ENCODE measurements around the gene ADI1. TPM values are rescaled to one million over a fixed set of nuclear protein-coding genes. Genes with fewer than 3 reads are reported as not detected.

ADI1 gene
- total and polyA plus RNA-seq, 2 experiments from 2014 or later, result 15.3 to 65.9 TPM

DNA sequence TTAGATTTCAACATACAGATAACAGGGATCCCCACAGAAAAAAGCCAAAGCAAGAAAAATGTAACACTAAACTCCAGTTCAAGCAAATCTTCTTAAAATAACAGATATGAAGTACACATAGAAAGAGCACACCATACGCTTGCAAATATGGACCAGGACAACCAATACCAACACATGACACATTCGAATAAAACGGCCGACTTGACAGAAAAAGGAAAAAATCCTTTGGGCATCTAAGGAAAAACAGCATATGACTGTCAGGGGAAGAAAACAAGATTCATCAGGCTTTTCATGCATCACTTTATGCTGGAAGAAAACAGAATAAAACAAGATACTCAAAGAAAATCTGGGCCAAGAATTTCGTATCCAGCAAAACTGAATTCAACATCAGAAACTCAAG lies 22.8 kb upstream of the ADI1 start:
- no peak for DNase-seq (ENCODE audit: low read depth in 1 of 2, low spot score in 1 of 2)
- Histone ChIP-seq H3K4me3 (no peak overlapping the region), H3K9me3 (ENCODE audit: low read depth) (no peaks in the 10 kb centered on the region), H3K36me3 (peaks cover 33% of the 10 kb centered on the region), H3K4me1 (ENCODE audit: low read depth) (peaks cover 7% of the 10 kb centered on the region), H3K27me3 (no peaks in the 10 kb centered on the region), H3K27ac (no peak overlapping the region)
- TF ChIP-seq, protein P1, sequence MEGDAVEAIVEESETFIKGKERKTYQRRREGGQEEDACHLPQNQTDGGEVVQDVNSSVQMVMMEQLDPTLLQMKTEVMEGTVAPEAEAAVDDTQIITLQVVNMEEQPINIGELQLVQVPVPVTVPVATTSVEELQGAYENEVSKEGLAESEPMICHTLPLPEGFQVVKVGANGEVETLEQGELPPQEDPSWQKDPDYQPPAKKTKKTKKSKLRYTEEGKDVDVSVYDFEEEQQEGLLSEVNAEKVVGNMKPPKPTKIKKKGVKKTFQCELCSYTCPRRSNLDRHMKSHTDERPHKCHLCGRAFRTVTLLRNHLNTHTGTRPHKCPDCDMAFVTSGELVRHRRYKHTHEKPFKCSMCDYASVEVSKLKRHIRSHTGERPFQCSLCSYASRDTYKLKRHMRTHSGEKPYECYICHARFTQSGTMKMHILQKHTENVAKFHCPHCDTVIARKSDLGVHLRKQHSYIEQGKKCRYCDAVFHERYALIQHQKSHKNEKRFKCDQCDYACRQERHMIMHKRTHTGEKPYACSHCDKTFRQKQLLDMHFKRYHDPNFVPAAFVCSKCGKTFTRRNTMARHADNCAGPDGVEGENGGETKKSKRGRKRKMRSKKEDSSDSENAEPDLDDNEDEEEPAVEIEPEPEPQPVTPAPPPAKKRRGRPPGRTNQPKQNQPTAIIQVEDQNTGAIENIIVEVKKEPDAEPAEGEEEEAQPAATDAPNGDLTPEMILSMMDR (IDR thresholded peaks at IDR 0.05; ENCODE audit: low read depth, low read length), result no peak

DNA sequence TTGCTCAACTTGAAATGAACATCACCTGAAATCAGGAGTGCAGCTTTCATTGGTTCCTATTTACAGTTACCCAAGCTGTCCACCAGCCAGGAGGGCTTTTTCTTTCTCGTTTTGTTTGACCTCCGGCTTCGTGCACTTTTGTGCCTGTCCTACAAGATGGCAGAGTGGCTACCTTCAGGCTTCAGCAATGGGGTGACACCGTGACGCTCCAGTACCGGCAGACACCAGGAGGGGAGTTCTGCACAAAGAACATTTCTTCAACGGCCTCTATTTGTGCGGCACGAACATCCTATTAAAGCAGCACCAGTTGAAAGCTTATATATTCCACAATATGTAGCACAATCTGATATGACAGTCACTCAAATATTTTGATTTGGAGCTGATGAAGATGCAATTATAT lies 20.5 kb upstream of the ADI1 start:
- Histone ChIP-seq H3K36me3 (peaks cover 13% of the 10 kb centered on the region), H3K4me1 (ENCODE audit: low read depth) (peaks cover 7% of the 10 kb centered on the region), H3K27ac (no peak overlapping the region), H3K27me3 (no peaks in the 10 kb centered on the region), H3K9me3 (ENCODE audit: low read depth) (no peaks in the 10 kb centered on the region), H3K4me3 (no peak overlapping the region)
- TF ChIP-seq, protein P1 (IDR thresholded peaks at IDR 0.05; ENCODE audit: low read depth, low read length), result no peak
- DNase-seq (ENCODE audit: low read depth in 1 of 2, low spot score in 1 of 2), result no peak

DNA sequence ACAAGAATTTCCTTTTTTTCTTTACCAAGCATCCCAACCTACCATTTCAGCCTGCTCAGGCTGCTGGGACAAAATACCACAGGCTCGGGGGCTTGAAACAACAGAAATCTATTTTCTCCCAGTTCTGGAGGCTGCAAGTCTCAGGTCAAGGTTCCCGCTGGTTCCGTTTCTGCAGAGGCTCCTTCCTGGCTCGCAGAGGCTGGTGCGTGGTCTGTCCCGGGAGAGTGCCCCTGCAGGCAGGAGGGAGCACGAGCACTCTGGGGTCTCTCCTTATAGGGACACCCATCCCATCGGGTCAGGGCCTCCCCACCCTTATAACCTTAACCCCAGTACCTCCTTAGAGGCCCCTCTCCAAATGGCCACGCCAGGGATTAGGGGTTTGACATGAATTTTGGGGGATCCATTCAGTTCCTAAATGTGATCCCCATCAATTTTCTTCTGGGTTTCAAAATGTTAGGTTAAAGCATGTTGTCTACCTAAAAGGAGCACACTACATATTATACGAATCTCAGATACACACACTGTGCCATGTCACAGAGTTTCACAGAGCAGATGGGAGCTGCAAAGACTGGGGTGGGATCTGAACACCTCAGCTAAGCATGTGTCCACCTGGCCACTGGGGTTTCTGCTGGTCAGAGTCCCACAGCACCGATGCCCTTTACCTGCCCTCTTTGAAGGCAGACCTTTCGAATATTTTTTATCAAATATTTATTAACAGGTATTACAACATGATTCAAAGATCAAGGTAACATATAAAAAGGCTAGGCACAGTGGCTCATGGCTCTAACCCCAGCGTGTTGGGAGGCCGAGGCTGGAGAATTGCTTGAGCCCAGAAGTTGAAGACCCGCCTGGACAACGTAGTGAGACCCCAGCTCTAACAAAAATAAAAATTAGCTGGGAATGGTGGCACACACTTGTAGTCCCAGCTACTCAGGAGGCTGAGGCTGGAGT lies 17.6 kb upstream of the ADI1 start:
- Histone ChIP-seq H3K9me3 (ENCODE audit: low read depth) (no peaks in the 10 kb centered on the region), H3K4me3 (no peak overlapping the region), H3K36me3 (peaks cover 6% of the 10 kb centered on the region), H3K27me3 (no peaks in the 10 kb centered on the region), H3K27ac (peak overlapping the region; percentile 58), H3K4me1 (ENCODE audit: low read depth) (peaks cover 2% of the 10 kb centered on the region)
- peak in 1 of 2 donors; percentile 68 for DNase-seq (ENCODE audit: low read depth in 1 of 2, low spot score in 1 of 2)
- TF ChIP-seq, protein P1 (IDR thresholded peaks at IDR 0.05; ENCODE audit: low read depth, low read length), result peak; percentile 72

DNA sequence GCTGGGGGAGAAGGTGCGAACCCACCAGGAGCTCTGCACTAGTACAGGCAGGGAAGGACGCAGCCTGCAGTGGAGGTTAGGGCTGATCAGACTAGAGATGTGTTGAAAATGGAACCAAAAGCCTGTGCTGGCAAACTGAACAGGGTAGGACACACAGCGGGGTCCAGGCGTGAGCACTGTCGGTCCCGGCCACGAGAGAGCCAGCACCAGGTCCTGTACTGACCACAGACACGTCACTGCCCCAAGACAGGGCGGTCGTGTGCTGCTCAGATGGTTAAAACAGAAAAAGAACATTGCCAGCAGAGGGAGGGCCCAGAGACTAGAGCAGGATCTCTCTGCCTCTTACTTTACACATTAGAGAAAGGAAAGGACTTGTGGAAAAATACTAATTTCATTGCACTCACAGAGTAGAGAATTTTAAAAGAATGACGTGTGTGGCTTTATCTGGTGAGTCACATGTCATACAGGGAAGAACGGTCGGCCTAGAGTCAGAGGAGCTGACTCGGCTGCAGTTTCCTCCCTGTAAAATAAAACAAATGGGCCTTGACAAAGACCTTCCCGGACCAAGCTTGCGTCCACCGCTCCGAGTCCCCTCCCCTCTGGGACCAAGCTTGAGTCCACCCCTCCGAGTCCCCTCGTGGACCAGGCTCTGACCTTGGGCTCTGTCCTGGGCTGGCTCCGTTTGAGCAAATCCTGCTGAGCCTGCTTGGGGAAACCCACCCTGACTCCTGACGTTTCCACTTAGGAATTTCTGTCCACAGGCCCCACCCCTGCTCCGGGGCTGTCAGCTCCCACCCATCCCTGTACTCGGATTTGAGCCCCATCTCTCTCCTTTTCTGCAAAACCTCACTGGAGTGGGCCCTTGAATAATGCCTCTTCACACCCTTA lies 16.7 kb upstream of the ADI1 start:
- Histone ChIP-seq H3K4me3 (no peak overlapping the region), H3K9me3 (ENCODE audit: low read depth) (no peaks in the 10 kb centered on the region), H3K36me3 (no peaks in the 10 kb centered on the region), H3K27me3 (no peaks in the 10 kb centered on the region), H3K27ac (peak overlapping the region; percentile 58), H3K4me1 (ENCODE audit: low read depth) (peaks cover 8% of the 10 kb centered on the region)
- DNase-seq (ENCODE audit: low read depth in 1 of 2, low spot score in 1 of 2), result peak in 1 of 2 donors; percentile 87
- TF ChIP-seq, protein P1 (IDR thresholded peaks at IDR 0.05; ENCODE audit: low read depth, low read length), result peak; percentile 20

DNA sequence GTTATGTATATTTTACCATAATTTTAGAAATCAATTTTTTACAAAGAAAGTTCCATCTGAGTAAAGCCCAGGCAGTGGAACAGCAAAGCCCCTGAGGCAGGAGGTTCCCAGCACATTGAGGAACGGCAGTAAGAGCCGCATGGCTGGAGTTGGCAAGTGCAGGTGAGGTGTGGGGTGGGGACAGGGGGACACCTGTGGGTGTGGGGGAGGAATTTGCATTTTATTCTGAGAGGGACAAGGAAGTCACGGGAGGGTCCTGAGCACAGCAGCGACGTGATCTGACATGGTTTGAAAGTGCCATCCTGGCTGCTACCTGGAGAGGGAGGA lies 16.1 kb upstream of the ADI1 start:
- H3K27ac ChIP-seq, result no peak overlapping the region
- TF ChIP-seq, protein P1 (IDR thresholded peaks at IDR 0.05; ENCODE audit: low read depth, low read length), result no peak

More for the DNA sequence above, 16.1 kb upstream of the ADI1 start:
- H3K36me3 ChIP-seq, result no peaks in the 10 kb centered on the region
- no peak overlapping the region for H3K4me3 ChIP-seq
- DNase-seq (ENCODE audit: low read depth in 1 of 2, low spot score in 1 of 2), result no peak
- no peaks in the 10 kb centered on the region for H3K9me3 ChIP-seq (ENCODE audit: low read depth)
- H3K27me3 ChIP-seq, result no peaks in the 10 kb centered on the region
- peaks cover 8% of the 10 kb centered on the region for H3K4me1 ChIP-seq (ENCODE audit: low read depth)

Measured in cardiac muscle cell (in vitro differentiated cells and primary cell).